Stimulated activated naive CD8-positive, alpha-beta T cell treated with anti-CD3 and anti-CD28 coated beads, Interleukin-15, Interleukin-2, amounts not matched to agents 100 U/mL and 50 U/mL, for 24 hours (primary cell): ENCODE data around the gene GLYATL1B.
"Not testable (repeated sequence)": the region's sequence is repeated elsewhere in the genome, so short reads cannot be mapped to it uniquely, and the experiment has no call there.

ENCODE experiments used
- ATAC-seq: fragments of 150-1000 bp; cut with Tn5 transposase; one replicate; pipeline ENCODE4 v1.10.0; 2021
- DNase-seq: peaks from one replicate; pipeline ENCODE4 v3.0.0; 2021

GLYATL1B gene

GRCh38 chr11:59086007-59086406 is at the start of gene GLYATL1B:
Gene GLYATL1B (plus strand): TSS chr11:59086307. CDS start chr11:59086307, 0 bp downstream.
- DNase-seq, ATAC-seq: not testable (repeated sequence)

GRCh38 chr11:59036542-59036941 is 49.6 kb upstream of the GLYATL1B start:
- ATAC-seq, DNase-seq: not testable (repeated sequence)

GRCh38 chr11:59037434-59037833 is 48.7 kb upstream of the GLYATL1B start:
- not testable (repeated sequence) for ATAC-seq

GRCh38 chr11:59040607-59041006 is 45.5 kb upstream of the GLYATL1B start:
- no peak for ATAC-seq
- DNase-seq, result no peak

More at GRCh38 chr11:59037434-59037833, 48.7 kb upstream of the GLYATL1B start:
- not testable (repeated sequence) for DNase-seq

GRCh38 chr11:59051383-59051782 is 34.7 kb upstream of the GLYATL1B start:
- ATAC-seq, DNase-seq: not testable (repeated sequence)

GRCh38 chr11:59052355-59052754 is 33.8 kb upstream of the GLYATL1B start:
- not testable (repeated sequence) for DNase-seq, ATAC-seq

GRCh38 chr11:59053387-59053786 is 32.7 kb upstream of the GLYATL1B start:
- ATAC-seq, result peak; percentile 61

GRCh38 chr11:59058120-59059033 is 27.7 kb upstream of the GLYATL1B start:
- ATAC-seq, result peak; percentile 93
- DNase-seq, result peak; percentile 92

More at GRCh38 chr11:59053387-59053786, 32.7 kb upstream of the GLYATL1B start:
- peak; percentile 83 for DNase-seq

GRCh38 chr11:59060096-59060495 is 26.0 kb upstream of the GLYATL1B start:
- ATAC-seq, DNase-seq: not testable (repeated sequence)

GRCh38 chr11:59062602-59063529 is 23.2 kb upstream of the GLYATL1B start:
- no peak for DNase-seq
- ATAC-seq, result no peak

- DNase-seq, ATAC-seq: not testable (repeated sequence)
Measured at GRCh38 chr11:59063996-59064727, 21.9 kb upstream of the GLYATL1B start.

GRCh38 chr11:59069087-59069486 is 17.0 kb upstream of the GLYATL1B start:
- DNase-seq (no peak), ATAC-seq (no peak)

GRCh38 chr11:59076876-59077571 is 9.1 kb upstream of the GLYATL1B start:
- peak; percentile 23 for ATAC-seq
- DNase-seq, result no peak

- no peak for ATAC-seq
- DNase-seq, result no peak
Measured at GRCh38 chr11:59078435-59078834, 7.7 kb upstream of the GLYATL1B start.

- DNase-seq (no peak), ATAC-seq (no peak)
Measured at GRCh38 chr11:59079086-59079485, 7.0 kb upstream of the GLYATL1B start.

GRCh38 chr11:59080421-59080820 is 5.7 kb upstream of the GLYATL1B start:
- ATAC-seq, DNase-seq: not testable (repeated sequence)

- ATAC-seq, result not testable (repeated sequence)
Measured at GRCh38 chr11:59081430-59082020, 4.6 kb upstream of the GLYATL1B start.

GRCh38 chr11:59088162-59088561 is 2.1 kb downstream of the GLYATL1B start:
- DNase-seq (no peak), ATAC-seq (no peak)

More at GRCh38 chr11:59081430-59082020, 4.6 kb upstream of the GLYATL1B start:
- DNase-seq, result not testable (repeated sequence)

- not testable (repeated sequence) for ATAC-seq, DNase-seq
Measured at GRCh38 chr11:59093576-59093975, 7.5 kb downstream of the GLYATL1B start.

GRCh38 chr11:59095225-59095624 is 9.1 kb downstream of the GLYATL1B start:
- ATAC-seq, result peak; percentile 63

More at GRCh38 chr11:59095225-59095624, 9.1 kb downstream of the GLYATL1B start:
- not testable (repeated sequence) for DNase-seq
